Thyroid gland (tissue), 4 donors: ENCODE measurements around the gene ANAPC1.
"Not testable (repeated sequence)": the region's sequence is repeated elsewhere in the genome, so short reads cannot be mapped to it uniquely, and the experiment has no call there.

ENCODE experiments used
- POLR2A ChIP-seq, 2 donors: fragments of 450-650 bp; IDR thresholded peaks; one replicate each; pipeline ENCODE4 v1.6.1; 2017; ENCODE audit warnings: antibody characterized with exemption in 2 of 2, mild to moderate bottlenecking in 2 of 2, moderate library complexity in 1 of 2
- TF ChIP-seq, protein P1 (sequence below), 6 experiments: fragments of 200-600 bp in 3 of 6; fragments of 450-650 bp in 3 of 6; sonication (generic) in 3 of 6; IDR thresholded peaks; one replicate each; pipeline ENCODE4 v1.5.1; 2016 to 2019; ENCODE audit warnings: antibody characterized with exemption in 6 of 6, mild to moderate bottlenecking in 2 of 6, inconsistent platforms in 1 of 6, moderate library complexity in 1 of 6

DNA sequence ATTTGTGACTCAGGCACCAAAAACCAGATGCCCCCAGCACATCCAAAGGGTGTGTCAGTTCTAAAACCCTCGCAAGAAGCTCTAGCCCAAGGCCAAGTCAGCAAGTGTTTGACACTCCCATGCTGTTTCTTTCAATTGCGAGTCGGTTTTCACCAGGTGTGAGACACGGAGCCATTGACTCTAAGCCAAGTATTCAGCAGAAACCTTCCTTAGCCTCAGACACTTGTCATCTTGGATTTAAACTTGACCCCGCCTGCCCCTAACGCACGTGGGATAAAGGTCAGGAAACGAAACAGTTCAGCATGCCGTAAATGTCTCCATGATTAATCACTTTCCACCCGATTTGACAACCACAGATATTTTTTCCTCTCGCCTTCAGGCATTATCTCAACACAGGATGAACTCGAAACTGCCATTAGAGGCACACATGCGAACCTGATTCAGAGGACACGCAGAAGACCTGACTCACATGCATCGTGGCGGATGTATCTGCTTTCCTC lies 156.3 kb downstream of the ANAPC1 start:
- TF ChIP-seq, protein P1, sequence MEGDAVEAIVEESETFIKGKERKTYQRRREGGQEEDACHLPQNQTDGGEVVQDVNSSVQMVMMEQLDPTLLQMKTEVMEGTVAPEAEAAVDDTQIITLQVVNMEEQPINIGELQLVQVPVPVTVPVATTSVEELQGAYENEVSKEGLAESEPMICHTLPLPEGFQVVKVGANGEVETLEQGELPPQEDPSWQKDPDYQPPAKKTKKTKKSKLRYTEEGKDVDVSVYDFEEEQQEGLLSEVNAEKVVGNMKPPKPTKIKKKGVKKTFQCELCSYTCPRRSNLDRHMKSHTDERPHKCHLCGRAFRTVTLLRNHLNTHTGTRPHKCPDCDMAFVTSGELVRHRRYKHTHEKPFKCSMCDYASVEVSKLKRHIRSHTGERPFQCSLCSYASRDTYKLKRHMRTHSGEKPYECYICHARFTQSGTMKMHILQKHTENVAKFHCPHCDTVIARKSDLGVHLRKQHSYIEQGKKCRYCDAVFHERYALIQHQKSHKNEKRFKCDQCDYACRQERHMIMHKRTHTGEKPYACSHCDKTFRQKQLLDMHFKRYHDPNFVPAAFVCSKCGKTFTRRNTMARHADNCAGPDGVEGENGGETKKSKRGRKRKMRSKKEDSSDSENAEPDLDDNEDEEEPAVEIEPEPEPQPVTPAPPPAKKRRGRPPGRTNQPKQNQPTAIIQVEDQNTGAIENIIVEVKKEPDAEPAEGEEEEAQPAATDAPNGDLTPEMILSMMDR (IDR thresholded peaks at IDR 0.05) = not testable (repeated sequence)
- not testable (repeated sequence) for TF ChIP-seq POLR2A (IDR thresholded peaks at IDR 0.05)
